ENCODE data around the gene SDF4.
A peak's percentile ranks its signal among the peaks of the same experiment; 100 is the strongest.
"Not testable (repeated sequence)": the region's sequence is repeated elsewhere in the genome, so short reads cannot be mapped to it uniquely, and the experiment has no call there.

The SDF4 gene

DNA sequence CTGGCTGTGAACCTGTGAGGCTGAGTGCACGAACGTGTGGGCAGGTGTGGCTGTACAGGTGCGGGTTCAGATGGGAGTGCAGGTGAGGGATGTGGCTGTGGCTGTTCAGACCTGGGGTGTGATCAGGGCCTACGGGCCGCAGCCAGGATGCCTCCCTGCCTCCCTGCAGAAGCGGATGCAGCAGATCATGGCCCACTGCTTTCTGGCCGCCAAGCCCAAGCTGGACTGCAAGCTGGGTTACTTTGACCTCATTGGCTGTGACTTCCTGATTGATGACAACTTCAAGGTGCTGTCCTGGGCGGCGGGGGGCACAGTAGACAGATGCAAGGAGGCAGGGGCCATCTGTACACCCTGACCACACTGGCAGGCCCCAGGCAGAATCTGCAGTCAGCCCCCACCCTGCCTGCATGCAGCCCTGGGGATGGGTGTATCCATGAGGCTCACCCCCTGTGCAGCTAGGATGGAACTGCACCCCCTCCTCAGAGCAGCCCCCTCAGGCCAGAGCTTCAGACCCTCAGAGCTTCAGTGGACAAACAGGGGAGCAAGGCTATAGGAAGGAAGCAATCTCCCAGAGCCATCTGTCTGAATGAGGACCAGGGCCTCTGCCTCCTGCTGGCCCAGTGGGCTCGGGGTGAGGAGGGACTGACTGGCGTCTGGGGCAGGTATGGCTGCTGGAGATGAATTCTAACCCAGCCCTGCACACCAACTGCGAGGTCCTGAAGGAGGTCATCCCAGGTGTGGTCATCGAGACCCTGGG is 35.2 kb downstream of the SDF4 start:
- no peak for DNase-seq

DNA sequence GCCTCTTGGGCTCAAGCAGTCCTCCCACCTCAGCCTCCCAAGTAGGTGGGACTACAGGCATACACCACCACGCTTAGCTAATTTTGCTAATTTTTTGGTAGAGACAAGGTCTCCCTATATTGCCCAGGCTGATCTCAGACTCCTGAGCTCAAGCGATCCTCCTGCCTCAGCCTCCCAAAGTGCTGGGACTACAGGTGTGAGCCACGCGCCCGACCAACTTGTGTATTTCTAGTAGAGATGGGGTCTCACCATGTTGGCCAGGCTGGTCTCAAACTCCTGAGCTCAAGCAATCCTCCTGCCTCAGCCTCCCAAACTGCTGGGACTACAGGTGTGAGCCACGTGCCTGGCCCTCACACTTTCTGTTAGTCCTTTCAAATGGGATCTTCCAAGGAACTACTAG is 36.1 kb downstream of the SDF4 start:
- DNase-seq = not testable (repeated sequence)

DNA sequence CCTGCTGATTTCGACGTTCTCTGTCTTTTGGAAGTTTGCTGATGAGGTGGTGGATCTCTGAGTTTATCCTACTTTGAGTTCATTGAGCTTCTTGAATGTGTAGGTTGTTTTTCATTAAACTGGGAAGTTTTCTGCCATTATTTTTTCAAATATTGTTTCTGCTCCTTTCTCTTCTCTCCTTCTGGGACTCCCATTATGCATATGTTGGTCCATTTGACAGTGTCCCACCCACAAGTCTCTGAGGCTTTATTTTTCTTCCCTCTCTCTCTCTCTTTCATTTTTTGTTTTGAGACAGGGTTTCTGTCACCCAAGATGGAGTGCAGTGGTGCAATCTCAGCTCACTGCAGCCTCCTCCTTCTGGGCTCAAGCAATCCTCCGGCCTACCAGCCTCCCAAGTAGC is 37.1 kb downstream of the SDF4 start:
- no peak for DNase-seq

DNA sequence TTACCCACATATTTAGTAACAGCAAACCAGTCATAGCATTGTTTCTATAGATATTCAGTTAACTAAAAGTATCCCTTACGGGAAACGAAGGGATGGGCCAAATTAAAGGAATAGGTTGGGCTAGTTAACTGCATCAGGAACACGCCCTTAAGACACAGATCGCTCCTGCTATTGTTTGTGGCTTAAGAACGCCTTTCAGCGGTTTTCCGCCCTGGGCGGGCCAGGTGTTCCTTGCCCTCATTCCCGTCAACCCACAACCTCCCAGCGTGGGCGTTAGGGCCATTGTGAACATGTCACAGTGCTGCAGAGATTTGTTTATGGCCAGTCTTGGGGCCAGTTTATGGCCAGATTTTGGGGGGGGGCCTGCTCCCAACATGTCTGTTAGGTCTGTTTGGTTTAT is 40.1 kb downstream of the SDF4 start:
- DNase-seq = no peak

DNA sequence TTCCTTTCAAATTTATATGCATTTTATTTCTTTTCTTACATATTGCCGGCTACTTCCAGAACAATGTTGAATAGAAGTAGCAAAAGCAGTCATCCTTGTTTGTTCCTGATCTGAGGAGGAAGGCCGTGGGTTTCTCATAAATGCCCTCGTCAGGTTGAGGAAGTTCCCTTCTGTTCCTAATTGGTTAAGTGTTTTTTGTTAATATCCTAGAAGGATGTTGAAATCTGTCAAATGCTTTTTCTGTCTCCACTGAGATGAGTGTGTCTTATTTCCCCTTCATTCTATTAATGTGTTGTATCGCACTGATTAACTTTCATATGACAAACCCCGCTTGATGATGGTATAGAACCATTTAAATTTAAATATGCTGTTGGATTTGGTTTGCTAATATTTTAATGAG is 42.7 kb downstream of the SDF4 start:
- no peak for DNase-seq

DNA sequence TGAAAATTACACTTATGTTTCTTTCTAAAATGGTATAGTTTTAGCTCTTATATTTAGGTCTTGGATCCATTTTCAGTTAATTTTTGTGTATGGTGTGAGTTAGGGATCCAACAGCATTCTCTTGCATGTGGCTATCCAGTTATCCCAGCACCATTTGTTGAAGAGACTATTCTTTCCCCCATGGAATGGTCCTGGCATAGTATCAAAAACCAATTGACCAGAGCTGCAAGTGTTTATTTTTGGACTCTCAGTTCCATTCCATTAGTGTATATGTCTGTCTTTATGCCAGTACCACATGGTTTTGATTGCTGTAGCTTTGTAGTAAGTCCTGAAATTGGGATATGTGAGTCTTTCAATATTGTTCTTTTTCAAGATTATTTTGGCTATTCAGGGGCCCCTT is 43.9 kb downstream of the SDF4 start:
- DNase-seq = no peak

DNA sequence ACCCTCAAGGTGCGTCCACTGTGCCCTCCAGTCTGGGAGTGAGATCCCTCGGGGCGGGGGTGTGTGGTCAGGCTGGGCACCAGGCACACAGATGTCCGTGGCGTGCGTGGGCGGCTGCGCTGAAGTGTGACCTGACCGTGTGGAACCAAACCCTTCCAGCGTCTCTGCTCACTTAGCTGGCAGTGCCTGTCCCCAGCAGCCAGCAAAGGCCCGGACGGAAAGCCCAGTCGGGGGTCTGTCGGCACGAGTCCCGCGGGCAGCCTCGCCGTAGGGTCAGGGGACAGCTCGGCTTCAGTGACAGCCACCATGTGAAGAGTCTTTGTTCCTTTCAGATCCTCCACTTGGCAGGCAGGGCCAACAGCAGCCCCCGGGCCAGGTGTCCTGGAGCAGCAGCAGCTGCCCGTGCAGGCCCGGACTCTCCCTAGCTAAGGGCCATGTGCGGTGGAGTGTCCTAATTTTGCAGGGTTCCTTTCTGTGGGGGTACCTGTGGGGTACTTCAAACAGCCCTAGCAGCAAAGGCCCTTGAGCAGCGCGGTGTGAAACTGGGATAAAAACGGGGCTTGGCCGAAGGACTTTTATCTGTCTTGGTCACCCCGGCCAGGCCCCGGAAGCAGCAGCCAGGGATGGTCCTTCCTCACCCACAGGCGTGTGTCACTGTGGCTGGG is 46.6 kb downstream of the SDF4 start:
- no peak for DNase-seq

DNA sequence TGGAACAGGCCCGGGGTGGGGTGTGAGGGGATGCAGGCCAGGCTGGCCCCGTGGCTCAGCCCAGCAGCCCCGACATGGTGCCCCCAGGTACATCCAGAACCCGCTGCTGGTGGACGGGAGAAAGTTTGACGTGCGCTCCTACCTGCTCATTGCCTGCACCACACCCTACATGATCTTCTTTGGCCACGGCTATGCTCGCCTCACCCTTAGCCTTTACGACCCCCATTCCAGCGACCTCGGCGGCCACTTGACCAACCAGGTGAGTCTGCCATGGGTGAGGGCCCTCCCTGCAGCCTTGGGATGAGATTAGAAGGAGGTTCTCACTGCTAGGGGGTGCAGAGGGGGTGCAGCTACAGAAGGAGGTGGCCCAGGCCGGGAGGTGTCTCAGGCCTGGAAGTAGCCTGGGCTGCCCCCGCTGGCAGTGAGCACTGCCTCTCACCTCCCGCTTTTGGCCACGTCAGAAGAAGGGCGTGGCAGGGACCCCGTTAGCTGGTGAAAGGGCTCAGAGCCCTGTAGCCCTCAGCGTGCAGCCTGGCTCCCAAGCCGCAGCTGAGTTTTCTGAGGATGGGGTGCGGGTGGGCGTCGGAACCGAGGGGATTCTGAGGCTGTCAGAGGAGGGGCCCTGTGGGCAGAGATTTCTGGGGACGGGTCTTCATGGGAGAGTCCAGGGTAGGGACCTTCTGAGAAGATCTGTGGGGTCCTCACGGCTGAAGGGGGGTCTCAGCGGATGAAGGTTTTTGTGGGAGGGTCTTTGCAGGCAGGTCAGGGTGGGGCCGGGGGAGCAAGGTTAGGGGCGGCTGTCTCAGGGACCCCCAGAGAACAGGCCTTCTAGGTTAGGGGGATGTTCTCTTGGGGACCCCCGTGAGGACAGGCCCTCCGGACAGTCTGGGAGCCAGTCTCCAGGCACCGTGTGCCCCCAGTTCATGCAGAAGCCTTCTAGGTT is 47.7 kb downstream of the SDF4 start:
- no peak for DNase-seq

DNA sequence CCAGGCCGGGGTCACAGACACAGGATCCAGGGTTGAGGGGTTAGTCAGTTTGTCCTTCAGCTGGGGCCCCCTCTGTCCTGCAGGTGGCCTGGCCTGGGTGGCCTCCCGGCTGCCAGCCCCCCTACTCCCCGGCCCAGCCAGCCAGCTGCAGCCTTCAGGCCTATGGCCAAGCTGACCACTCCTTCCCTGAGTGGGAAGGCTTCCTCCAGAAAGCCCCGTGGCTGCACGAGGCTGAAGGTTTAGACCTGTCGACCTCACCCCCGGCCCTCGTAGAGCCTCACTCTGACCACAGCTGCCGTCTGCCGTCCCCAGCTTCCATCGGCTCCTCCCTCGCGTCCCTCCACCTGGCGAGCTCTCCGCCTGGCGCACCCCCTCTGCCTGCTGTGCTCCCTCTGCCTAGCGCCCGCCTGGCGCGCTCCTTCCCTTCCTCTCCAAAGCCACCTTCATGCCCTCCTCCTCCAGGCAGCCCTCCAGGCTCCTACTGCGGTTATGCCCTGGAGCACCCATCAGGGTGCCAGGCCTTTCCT is 48.5 kb downstream of the SDF4 start:
- DNase-seq = no peak

DNA sequence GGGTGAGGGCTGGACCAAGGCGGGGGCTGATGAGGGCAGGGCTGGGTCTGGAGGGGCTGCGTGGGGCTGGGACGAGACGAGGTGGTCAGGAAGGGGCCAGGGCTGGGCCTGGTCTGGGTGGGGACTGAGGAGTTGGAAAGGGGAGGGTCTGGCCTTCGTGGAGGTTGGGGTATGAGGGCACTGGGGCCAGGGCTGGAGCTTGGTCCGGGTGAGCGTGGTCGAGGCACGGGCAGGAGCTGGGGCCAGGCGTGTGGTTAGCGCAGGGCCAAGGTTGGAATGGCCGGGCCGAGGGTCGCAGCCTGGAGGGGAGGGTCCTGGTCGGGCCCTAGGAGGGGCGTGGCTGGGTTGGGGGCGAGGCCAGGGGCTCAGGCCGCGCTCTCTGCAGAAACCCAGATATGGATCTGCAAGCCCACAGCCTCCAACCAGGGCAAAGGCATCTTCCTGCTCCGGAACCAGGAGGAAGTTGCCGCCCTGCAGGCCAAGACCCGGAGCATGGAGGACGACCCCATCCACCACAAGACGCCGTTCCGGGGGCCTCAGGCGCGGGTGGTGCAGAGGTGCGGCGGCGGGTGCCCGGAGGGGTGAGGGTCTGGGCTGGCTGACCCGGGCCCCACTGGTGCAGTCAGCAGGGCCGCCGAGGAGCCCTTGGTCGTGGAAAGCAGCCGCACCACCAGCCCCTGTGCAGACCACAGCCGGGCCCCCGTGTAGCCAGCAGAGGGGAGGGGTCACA is 49.1 kb downstream of the SDF4 start:
- DNase-seq = no peak

DNA sequence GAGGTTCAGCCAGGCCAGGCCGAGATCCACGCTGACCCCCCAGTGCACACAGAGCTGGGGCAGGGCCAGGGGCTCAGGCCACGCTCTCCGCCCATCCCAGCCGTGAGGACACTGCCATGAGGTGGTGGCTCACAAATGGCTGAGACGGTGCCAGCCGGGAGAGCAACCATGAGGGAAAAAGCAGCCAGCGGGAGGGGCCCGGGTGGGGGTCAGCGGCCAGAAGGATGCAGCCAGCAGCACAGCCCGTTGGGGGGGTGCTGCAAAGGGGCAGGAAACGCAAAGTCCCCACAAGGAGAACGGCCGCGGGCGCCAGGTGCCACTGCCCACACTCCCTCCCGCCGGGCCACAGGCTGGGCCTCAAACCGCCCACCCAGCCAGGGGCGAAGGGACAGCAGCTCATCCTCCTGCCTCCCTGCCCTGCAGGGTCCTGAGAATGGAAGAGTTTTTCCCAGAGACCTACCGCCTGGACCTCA is 49.8 kb downstream of the SDF4 start:
- no peak for DNase-seq

DNA sequence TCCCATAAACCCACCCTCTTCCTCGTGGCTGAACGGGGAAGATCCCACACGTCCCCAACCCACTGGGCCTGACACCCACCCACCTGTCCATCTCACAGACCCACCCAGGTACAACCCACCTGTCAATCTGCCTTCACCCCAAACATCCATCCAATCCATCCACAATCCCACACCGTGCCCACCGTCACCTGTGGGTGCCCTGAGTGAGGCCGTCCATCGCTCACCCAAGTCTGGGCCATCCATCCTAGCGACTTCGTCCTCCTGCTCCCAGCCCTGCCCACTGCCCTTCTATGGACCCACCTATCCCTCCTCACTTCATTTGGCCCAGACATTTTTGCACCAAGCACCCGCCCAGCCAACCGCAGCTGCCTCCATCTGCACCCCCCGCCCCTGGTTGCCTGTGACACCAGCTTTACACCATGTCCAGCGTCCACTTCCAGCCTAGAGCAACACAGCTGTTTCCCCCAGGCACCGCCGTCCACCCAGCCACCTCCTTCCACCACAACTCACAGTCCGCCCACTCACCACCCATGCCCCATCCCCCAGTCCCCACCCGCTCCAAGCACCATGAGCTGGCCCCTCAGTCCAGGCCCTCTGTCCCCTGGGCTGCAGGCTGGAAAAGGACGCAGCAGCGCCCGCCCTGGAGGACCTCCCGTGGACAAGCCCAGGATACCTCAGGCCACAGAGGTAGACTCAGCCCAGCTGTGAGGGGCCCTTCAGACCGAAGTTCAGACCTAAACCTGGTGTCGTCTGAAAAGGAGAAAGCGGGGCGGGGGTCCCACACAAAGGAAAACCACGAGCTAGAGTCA is 50.5 kb downstream of the SDF4 start:
- DNase-seq = no peak

DNA sequence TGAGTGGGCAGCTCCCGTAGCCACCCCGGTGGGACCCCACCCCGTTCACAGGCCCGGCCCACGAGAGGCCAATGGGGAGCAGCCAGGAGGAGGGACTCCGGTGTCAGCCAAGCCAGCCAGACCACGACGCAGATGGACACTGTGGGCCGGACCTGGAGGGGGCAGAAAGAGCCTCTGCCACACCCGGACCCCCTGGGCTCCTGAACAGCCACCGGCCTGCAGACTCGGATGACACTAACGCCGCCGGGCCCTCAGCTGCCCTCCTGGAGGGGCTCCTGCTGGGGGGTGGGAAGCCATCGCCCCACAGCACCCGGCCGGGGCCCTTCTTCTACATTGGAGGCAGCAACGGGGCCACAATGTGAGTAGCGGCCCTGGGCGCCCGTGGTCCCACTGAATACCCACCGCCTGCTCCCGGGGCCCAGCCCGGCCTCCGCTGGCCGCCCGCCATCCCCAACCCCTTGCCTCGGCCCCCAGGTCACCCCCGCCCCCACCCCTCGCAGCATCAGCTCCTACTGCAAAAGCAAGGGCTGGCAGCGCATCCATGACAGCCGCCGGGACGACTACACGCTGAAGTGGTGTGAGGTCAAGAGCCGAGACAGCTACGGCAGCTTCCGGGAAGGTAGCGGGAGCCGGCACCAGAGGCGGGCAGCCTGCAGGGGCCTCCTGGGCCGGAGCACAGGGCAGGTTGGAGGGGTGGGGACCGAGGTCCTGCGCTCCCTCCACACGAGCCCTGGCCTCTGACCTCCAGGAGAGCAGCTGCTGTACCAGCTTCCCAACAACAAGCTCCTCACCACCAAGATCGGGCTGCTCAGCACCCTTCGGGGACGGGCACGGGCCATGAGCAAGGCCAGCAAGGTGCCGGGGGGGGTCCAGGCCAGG is 51.6 kb downstream of the SDF4 start:
- DNase-seq = no peak

DNA sequence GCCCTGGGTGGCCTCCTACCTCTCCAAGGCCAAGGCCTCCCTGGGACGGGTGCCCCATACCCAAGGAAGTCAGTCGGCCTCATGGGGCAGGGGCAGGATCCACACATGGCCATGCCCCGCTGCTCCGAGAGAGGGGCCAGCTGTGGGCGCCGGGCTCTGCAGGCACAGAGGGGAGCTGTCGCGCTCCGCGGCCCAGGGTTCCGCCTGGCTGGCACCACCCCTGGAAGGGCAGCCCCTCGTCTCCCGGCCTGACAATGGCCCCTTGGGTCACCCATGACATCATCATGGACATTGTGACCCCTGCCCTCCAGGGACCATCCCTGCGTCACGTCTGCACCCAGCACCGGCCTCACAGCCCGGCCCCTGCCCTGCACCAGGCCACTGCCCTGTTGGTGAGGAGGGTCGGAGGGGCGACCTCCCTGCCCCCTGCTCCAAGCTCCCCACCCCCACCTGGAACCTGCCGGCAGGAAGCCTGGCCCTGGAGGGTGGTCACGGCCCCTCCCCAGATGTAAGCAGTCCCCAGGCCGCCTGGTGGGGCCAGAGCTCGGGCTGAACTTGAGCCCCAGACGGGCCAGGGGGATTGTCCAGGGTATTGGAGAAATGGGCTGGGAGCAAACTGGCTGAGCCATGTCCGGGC is 52.3 kb downstream of the SDF4 start:
- no peak for DNase-seq

DNA sequence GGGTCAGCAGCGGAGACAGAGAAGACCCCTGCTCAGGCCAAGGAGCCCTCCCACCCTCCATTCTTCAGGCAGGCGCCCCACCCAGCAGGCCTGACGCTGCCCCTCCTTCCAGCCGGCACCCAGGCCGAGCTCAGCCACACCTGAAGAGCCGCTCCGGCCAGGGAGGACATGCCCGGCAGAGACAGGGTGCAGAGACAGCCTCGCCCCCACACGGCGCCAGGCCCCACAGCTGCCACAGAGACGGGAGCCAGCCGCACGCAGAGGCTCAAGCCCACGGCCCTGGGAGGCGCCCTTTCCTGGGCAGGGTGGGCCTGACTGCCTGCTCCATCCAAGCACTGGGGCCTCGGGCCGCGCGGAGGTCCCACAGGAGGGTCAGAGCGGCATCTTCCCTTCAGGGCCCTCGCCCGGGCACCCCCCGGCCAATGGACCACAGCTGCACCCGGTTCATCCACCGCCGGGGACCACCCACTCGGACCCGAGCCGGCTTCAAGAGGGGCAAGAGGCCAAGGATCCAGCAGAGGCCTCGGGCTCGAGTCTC is 52.9 kb downstream of the SDF4 start:
- DNase-seq = no peak

DNA sequence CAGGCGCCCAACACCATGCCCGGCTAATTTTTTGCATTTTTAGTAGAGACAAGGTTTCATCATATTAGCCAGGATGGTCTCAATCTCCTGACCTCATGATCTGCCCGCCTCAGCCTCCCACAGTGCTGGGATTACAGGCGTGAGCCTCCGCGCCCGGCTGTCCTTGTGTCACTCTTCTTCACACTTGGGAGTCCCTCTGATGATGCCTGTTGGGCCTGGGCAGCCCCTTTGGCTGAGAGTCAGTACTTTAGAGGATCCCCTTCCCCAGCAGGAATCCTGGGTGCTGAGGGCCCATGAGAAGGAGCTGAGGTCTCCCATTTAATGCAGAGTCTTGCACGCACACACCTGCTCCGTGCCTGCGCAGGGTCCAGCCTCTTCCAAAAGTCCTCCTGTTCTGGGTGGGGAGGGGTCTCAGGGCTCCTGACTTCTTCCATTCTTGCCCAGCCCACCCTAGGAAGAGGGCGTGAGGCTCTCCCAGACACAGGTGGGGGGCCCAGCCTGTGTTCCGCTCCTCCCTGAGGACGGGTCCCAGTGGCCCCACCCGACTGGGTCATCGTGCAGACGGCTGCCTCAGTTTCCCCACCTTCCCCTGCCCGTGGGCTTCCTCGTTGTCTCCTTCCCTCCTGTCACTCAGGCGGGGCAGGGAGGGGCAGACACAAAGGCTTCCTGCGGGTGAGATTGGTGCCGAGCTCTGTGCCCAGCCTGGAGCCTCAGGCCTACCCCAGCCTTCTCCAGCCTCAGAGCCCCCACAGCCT is 54.2 kb downstream of the SDF4 start:
- no peak for DNase-seq

DNA sequence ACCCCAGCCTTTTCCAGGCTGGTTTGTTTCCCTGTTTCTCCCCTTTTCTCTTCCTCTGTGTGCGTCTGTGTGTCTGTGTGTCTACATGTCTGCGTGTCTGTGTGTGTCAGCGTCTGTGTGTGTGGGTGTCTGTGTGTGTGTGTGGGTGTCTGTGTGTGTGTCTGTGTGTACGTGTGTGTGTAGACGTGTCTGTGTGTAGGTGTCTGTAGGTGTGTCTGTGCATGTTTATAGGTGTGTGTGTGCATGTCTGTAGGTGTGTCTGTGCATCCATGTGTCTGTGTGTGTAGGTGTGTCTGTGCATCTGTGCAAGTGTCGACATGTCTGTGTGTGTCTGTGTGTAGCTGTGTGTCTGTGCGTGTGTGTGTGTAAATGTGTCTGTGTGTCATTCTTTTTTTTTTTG is 54.9 kb downstream of the SDF4 start:
- DNase-seq = no peak

DNA sequence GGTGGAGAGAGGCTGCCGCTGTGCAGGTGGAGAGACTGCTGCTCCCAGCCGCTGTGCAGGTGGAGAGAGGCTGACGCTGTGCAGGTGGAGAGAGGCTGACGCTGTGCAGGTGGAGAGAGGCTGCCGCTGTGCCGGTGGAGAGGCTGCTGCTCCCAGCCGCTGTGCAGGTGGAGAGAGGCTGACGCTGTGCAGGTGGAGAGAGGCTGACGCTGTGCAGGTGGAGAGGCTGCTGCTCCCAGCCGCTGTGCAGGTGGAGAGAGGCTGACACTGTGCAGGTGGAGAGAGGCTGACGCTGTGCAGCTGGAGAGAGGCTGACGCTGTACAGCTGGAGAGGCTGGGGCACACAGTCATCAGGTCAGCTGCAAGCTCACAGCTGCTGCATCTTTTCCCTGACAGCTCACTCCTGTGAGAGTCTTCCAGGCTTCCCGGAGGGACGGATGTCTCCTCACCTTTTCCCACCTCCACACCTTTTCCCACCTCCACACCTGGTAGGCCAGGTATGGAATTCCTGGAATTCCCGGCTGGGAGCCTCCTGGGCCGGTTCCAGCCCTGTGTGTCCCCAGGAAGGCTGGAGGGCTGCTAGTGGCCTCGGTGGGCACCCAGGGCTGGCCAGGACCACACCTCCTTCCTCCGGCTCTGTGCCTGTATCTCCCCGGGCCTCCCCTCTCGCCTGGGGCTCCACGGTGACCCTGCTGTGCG is 55.6 kb downstream of the SDF4 start:
- DNase-seq = peak; percentile 95
